Ectodermal cell (in vitro differentiated cells): Measurements from ENCODE around the gene KHDC3L.
"Not testable (repeated sequence)": the region's sequence is repeated elsewhere in the genome, so short reads cannot be mapped to it uniquely, and the experiment has no call there.

Experiments
- H3K27ac ChIP-seq: 2 replicates; pipeline ENCODE4 v1.7.0; 2013; ENCODE audit warnings: mild to moderate bottlenecking, low read depth, low read length; ENCODE audit not compliant: insufficient read depth, poor library complexity, severe bottlenecking
- H3K27me3 ChIP-seq: 2 replicates; pipeline ENCODE4 v1.7.0; 2013; ENCODE audit warnings: mild to moderate bottlenecking, low read length; ENCODE audit not compliant: insufficient read depth, control insufficient read depth, poor library complexity, severe bottlenecking
- H3K36me3 ChIP-seq: one replicate; pipeline ENCODE4 v1.7.0; 2013; ENCODE audit warnings: low read length; ENCODE audit not compliant: control insufficient read depth, insufficient read depth
- H3K4me1 ChIP-seq: one replicate; pipeline ENCODE4 v1.7.0; 2013; ENCODE audit warnings: low read length; ENCODE audit not compliant: control insufficient read depth, insufficient read depth
- H3K4me3 ChIP-seq: 2 replicates; pipeline ENCODE4 v1.7.0; 2013; ENCODE audit warnings: low read depth, low read length, control low read depth; ENCODE audit not compliant: insufficient read depth
- H3K9me3 ChIP-seq: 2 replicates; pipeline ENCODE4 v1.7.0; 2013; ENCODE audit warnings: mild to moderate bottlenecking, low read length, moderate library complexity; ENCODE audit not compliant: control insufficient read depth
- WGBS, 2 experiments: methylation state at CpG; one replicate each; pipeline ENCODE4 v1.1.7; 2013; ENCODE audit warnings: missing lambda C conversion rate in 2 of 2; 5-methylcytosine and 5-hydroxymethylcytosine counted together

KHDC3L gene

DNA sequence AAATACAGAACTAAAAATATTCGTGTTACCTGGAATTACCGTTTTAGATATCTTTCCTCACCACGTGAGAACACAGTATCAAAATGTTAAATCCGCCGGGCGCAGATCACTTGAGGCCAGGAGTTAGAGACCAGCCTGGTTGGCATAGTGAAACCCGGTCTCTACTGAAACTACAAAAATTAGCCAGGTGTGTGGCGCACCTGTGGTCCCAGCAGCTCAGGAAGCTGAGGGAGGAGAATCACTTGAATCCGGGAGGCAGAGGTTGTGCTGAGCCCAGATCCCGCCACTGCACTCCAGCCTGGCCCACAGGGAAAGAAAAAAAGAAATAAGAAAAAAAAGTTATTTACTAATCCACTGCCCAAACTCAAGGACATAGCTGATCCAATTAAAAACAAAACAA is 27.4 kb downstream of the KHDC3L start:
- Histone ChIP-seq H3K9me3 (no peaks in the 10 kb centered on the region), H3K27me3 (peaks cover 4% of the 10 kb centered on the region), H3K27ac (no peak overlapping the region), H3K4me1 (no peaks in the 10 kb centered on the region), H3K4me3 (no peak overlapping the region), H3K36me3 (no peaks in the 10 kb centered on the region)
- WGBS, 2 experiments = 84 to 87% methylated on average over 9 to 10 of the region's 10 CpGs

DNA sequence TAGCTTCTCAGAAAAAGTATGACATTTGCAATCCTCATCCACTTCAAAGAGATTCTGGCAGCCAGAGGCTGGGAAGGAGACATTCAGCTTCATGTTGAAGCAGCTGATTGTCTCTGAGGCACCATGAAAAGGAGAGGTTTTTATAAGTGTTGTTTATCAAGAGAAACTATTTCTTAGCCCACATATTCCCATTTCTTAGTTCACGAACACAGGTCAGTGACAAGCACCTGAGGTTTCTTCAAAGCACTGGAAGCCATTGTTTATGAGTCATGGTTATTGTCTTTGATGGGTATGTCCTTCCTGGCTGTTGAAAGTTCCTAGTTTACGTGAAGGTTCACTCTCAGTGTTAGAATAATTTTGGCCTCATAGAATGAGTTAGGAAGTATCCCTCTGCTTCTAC is 29.2 kb downstream of the KHDC3L start:
- peaks cover 4% of the 10 kb centered on the region for H3K27me3 ChIP-seq
- 91 to 93% methylated on average over 2 of the region's 2 CpGs for WGBS, 2 experiments
- no peak overlapping the region for H3K27ac ChIP-seq
- no peak overlapping the region for H3K4me3 ChIP-seq
- no peaks in the 10 kb centered on the region for H3K9me3 ChIP-seq
- no peaks in the 10 kb centered on the region for H3K36me3 ChIP-seq
- no peaks in the 10 kb centered on the region for H3K4me1 ChIP-seq

DNA sequence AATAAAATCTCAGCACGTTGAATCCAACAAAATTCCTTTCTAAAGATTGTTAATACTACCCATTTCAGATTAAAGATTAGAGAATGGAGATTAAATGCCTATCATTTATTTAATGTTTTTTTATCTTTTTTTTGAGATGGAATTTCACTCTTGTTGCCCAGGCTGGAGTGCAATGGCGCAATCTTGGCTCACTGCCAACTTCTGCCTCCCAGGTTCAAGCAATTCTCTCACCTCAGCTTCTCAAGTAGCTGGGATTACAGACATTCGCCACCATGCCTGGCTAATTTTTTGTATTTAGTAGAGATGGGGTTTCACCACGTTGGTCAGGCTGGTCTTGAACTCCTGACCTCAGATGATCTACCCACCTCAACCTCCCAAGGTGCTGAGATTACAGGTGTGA is 29.7 kb downstream of the KHDC3L start:
- not testable (repeated sequence) for H3K9me3 ChIP-seq, H3K36me3 ChIP-seq, H3K27me3 ChIP-seq, H3K4me3 ChIP-seq, H3K4me1 ChIP-seq, H3K27ac ChIP-seq
- 92 to 94% methylated on average over 2 to 4 of the region's 4 CpGs for WGBS, 2 experiments

DNA sequence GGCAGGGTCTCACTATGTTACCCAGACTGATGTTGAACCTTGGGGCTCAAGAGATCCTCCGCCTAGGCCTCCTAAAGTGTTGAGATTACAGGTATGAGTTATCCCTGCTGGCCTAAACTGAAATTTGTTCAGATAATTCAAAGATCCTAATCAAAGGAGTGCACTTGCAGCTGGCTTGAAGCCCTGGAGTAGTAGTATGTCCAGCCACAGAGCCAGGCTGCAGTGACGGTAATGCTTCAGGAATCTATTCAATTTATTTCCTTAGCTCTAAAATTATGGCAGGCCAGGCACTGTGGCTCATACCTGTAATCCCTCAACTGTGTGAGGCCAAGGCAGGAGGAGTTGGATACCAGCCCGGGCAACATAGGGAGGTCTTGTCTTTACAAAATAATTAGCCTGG is 30.8 kb downstream of the KHDC3L start:
- H3K36me3 ChIP-seq = no peaks in the 10 kb centered on the region
- H3K27me3 ChIP-seq = peaks cover 4% of the 10 kb centered on the region
- no peaks in the 10 kb centered on the region for H3K9me3 ChIP-seq
- no peaks in the 10 kb centered on the region for H3K4me1 ChIP-seq
- no peak overlapping the region for H3K4me3 ChIP-seq
- 88 to 94% methylated on average over 3 of the region's 3 CpGs for WGBS, 2 experiments
- no peak overlapping the region for H3K27ac ChIP-seq

DNA sequence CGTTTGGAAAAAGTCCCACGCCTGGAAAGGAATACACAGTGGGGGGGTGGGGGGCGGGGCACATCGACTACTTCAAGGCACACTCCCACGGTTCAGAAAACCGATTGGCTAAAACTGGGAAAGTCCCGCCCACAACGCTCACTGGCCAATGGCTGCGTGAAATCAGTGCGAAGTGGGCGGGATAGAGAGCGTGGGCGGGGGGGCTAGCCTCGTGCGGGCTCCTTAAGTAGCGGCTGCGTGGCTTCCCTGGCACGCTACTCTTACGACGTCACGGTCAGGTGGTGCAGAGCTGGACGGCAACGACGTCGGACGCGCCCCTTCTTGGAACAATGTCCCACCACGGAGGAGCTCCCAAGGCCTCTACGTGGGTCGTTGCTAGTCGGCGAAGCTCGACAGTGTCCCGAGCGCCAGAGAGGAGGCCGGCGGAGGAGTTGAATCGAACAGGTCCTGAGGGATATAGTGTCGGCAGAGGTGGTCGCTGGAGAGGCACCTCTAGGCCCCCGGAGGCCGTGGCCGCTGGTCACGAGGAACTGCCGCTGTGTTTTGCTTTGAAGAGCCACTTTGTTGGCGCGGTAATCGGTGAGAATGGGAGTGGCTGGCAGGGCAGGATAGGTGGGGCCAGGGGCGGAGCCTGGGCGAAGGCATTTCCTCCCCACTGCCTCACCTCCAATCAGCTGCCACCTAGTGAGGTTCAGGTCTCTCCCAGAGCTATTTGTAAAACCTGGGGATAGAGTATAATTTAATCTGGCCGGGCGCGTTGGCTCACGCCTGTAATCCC is 32.3 kb downstream of the KHDC3L start, which contains the start of gene DDX43:
Gene DDX43, plus strand, starts transcription at position 252 of the 778 bp plus-strand sequence. Its CDS starts 78 bp downstream, at position 330.
- Histone ChIP-seq H3K27me3 (no peaks in the 10 kb centered on the region), H3K9me3 (no peaks in the 10 kb centered on the region), H3K36me3 (no peaks in the 10 kb centered on the region), H3K4me3 (no peak within 1 kb of the TSS), H3K4me1 (no peaks in the 10 kb centered on the region), H3K27ac (no peak within 1 kb of the TSS)
- 96% methylated on average over 54 of the region's 54 CpGs for WGBS, 2 experiments

DNA sequence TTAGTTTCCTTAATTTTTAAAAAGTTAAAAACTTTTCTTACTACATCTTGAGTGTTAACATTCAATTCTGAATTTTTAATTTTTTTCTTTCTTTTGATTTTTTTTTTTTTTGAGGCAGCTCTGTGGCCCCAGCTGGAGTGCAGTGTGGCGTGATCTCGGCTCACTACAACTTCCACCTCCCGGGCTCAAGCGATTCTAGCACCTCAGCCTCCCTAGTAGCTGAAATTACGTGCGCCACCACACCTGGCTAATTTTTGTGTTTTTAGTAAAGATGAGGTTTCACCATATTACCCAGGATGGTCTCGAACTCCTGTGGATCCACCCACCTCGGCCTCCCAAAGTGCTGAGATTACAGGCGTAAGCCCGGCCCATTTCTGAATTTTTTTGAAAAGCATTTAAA is 33.4 kb downstream of the KHDC3L start:
- WGBS, 2 experiments = 95 to 96% methylated on average over 10 of the region's 10 CpGs
- H3K27ac ChIP-seq = no peak overlapping the region
- no peaks in the 10 kb centered on the region for H3K4me1 ChIP-seq
- H3K36me3 ChIP-seq = no peaks in the 10 kb centered on the region
- H3K4me3 ChIP-seq = no peak overlapping the region
- H3K27me3 ChIP-seq = no peaks in the 10 kb centered on the region
- H3K9me3 ChIP-seq = no peaks in the 10 kb centered on the region

DNA sequence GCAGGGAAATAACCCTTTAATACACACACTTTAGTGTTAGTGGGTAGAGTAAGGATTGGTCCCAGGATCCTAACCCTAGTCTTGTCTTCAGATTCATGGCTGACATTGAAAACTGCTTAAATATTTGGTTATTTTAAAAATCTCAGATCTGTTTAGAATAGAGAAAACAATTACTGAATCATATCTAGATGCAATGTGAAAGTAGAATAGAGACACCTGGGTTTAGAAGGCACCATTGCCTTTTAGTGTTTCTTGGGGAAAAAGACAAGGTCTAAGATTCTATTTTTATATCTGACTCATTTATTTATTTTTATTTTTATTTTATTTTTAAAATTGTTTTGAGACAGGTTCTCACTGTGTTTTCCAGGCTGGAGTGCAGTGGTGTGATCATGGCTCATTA is 38.2 kb downstream of the KHDC3L start:
- Histone ChIP-seq H3K4me3 (no peak overlapping the region), H3K9me3 (no peaks in the 10 kb centered on the region), H3K36me3 (no peaks in the 10 kb centered on the region), H3K27ac (no peak overlapping the region), H3K4me1 (no peaks in the 10 kb centered on the region), H3K27me3 (no peaks in the 10 kb centered on the region)

DNA sequence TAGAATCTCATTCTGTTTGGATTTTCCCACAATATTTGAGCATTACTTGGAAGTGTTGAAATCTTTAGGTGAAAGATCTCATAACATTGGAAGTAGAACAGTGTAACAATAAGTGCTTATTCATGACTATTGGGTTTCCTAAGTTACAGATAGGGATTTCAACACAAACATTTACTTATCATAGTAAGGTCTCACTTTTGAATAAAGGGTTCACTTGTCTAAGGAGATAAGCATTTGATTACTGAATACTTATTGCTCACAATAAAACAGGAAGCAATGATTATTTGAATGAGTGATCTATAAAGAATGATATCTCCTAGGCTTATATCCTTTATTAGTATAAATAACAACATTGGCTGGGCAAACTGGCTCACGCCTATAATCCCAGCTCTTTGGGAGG is 46.9 kb downstream of the KHDC3L start:
- Histone ChIP-seq H3K27me3 (no peaks in the 10 kb centered on the region), H3K4me1 (no peaks in the 10 kb centered on the region), H3K27ac (no peak overlapping the region), H3K9me3 (no peaks in the 10 kb centered on the region), H3K36me3 (no peaks in the 10 kb centered on the region), H3K4me3 (no peak overlapping the region)
- WGBS, 2 experiments = 91 to 93% methylated on average over 1 of the region's 1 CpG

DNA sequence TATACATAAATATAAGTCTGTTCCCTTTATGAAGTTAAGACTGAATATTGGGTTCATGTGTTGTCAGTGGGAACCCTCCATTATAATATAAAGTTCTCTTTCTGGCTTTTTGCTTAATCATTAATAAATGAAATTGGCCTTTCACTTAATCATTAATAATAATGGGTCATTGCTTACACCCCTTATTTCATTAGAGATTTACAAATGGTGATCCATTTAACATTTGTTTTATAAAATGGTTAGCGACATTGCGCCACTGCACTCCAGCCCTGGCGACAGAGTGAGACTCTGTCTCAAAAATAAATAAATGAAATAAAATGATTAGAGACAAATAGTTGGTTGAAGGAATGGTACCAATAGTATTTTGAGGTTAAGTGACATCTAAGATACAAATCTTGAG is 50.6 kb downstream of the KHDC3L start:
- Histone ChIP-seq H3K27me3 (no peaks in the 10 kb centered on the region), H3K27ac (no peak overlapping the region), H3K4me3 (no peak overlapping the region), H3K4me1 (no peaks in the 10 kb centered on the region), H3K9me3 (no peaks in the 10 kb centered on the region), H3K36me3 (no peaks in the 10 kb centered on the region)
- WGBS, 2 experiments = 89 to 95% methylated on average over 3 of the region's 3 CpGs
